Measurements from ENCODE around the gene HS3ST4. TPM values are rescaled to one million over a fixed set of nuclear protein-coding genes. Genes with fewer than 3 reads are reported as not detected.

The HS3ST4 gene
- total and polyA plus RNA-seq, 2 of the 4 experiments (the other 2 are of a cell fraction): not detected

DNA sequence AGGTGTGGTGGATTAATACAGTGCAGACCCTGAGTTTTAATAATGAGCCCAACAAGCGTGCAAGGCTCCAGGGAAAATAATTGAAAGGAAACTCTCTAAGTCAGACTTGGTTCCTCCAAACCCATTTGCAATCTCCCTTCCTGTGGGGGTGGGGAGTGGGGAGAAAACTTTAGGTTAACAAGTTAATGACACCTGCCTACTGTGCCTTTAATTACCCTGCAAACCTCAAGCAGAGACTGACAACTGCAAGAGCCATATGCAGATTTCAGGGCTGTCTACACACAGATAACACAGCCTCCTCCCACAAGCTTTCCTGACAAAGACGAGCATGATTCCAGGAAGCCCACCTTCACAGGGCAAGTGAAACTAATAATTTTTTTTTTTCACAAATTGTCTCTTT is 359.3 kb downstream of the HS3ST4 start:
- Histone ChIP-seq H4K8ac (ENCODE audit: low read depth in 2 of 2, low read length in 2 of 2) (no peak overlapping the region), H3K18ac (ENCODE audit: low read depth, low read length) (no peak overlapping the region), H3K9me1 (ENCODE audit: insufficient read depth, low read length) (no peaks in the 10 kb centered on the region), H3K9ac (ENCODE audit: low read depth, low read length) (no peak overlapping the region), H2BK5ac (ENCODE audit: low read depth, low read length, poor library complexity, severe bottlenecking) (no peak overlapping the region), H3K4me1 (ENCODE audit: control insufficient read depth, insufficient read depth, low read length) (no peaks in the 10 kb centered on the region), H2AK5ac (ENCODE audit: low read depth, low read length) (no peak overlapping the region), H3K27ac (ENCODE audit: insufficient read depth, low read length) (no peak overlapping the region), H3K23ac (ENCODE audit: low read depth, low read length) (no peak overlapping the region), H3K4me3 (ENCODE audit: insufficient read depth, low read depth, low read length) (no peak overlapping the region), H3K56ac (ENCODE audit: extremely low read depth, insufficient read depth, low read length) (no peak overlapping the region), H3K79me1 (ENCODE audit: low read depth in 1 of 2, low read length in 2 of 2) (no peaks in the 10 kb centered on the region), H2AFZ (replicated peaks; ENCODE audit: low read length, poor library complexity) (no peak overlapping the region), H3K36me3 (ENCODE audit: control insufficient read depth, insufficient read depth, low read length) (no peaks in the 10 kb centered on the region), H4K20me1 (ENCODE audit: insufficient read depth, low read length) (no peaks in the 10 kb centered on the region), H3K27me3 (ENCODE audit: control insufficient read depth, insufficient read depth, low read length) (no peaks in the 10 kb centered on the region), H4K91ac (ENCODE audit: insufficient read depth, low read depth, low read length) (no peak overlapping the region), H2BK20ac (ENCODE audit: low read depth, low read length) (no peak overlapping the region), H2BK120ac (ENCODE audit: low read depth, low read length) (no peak overlapping the region), H3K4me2 (ENCODE audit: low read depth, low read length) (no peak overlapping the region), H3K9me3 (ENCODE audit: control insufficient read depth, insufficient read depth, low read length) (no peaks in the 10 kb centered on the region; the same call in 1 of the 2 replicates), H2BK15ac (ENCODE audit: low read depth, low read length) (no peak overlapping the region), H3K4ac (ENCODE audit: low read depth, low read length) (no peak overlapping the region), H3K14ac (replicated peaks; ENCODE audit: low read depth, low read length) (no peak overlapping the region), H4K5ac (ENCODE audit: low read depth, low read length) (no peak overlapping the region), H2AK9ac (replicated peaks; ENCODE audit: low read depth, low read length, poor library complexity) (no peak overlapping the region)
- DNase-seq: no peak
- no peak for ATAC-seq (ENCODE audit: low read depth)
- BruUV-seq (replicated peaks): no TSS peak
- in situ Hi-C loops (cut with MboI; ENCODE audit: low sequenced_read_pairs): no loop called here
- TF ChIP-seq SMC3 (IDR thresholded peaks at IDR 0.05; ENCODE audit: low read depth, low read length) (no peak), MAFK (IDR thresholded peaks at IDR 0.05; ENCODE audit: low read depth, low read length) (no peak), CEBPB (IDR thresholded peaks at IDR 0.05; ENCODE audit: low read depth, low read length) (no peak), FOS (IDR thresholded peaks at IDR 0.05; ENCODE audit: low read depth, low read length) (no peak), RFX5 (IDR thresholded peaks at IDR 0.05; ENCODE audit: low read depth, low read length) (no peak)
- intact Hi-C loops (cut with micrococcal nuclease): no loop called here
- dilution Hi-C loops (cut with HindIII; ENCODE audit: low sequenced_read_pairs, unreplicated experiment): no loop called here
- ChIA-PET POLR2A (ENCODE audit: unreplicated experiment) (no interaction called here), CTCF (no interaction called here)
- WGBS, 2 experiments (ENCODE audit: extremely low coverage in 2 of 2, insufficient read length in 1 of 2): no CpG with 5 or more reads among the region's 2 CpGs

Measured in IMR-90 (cell line).